Lower lobe of right lung (tissue), 2 donors: ENCODE results near the gene TIAM1. TPM values are rescaled to one million over a fixed set of nuclear protein-coding genes. Genes with fewer than 3 reads are reported as not detected.
"Not testable (repeated sequence)": the region's sequence is repeated elsewhere in the genome, so short reads cannot be mapped to it uniquely, and the experiment has no call there.

ENCODE experiments used
- ATAC-seq, 2 donors: fragments of 200-7000 bp; cut with Tn5 transposase; one replicate each; pipeline ENCODE4 v1.9.1; 2020 to 2022; ENCODE audit warnings: mild to moderate bottlenecking in 2 of 2, moderate library complexity in 2 of 2
- DNase-seq: peaks from one replicate; pipeline ENCODE4 v3.0.0-alpha.2; 2020
- H3K27ac ChIP-seq: fragments of 200-600 bp; one replicate; pipeline ENCODE4 v1.8.0; 2022
- H3K27me3 ChIP-seq: fragments of 200-600 bp; one replicate; pipeline ENCODE4 v1.8.0; 2022; ENCODE audit warnings: low read depth
- H3K36me3 ChIP-seq: fragments of 200-600 bp; one replicate; pipeline ENCODE4 v1.8.0; 2022; ENCODE audit warnings: mild to moderate bottlenecking
- H3K4me1 ChIP-seq: fragments of 200-600 bp; one replicate; pipeline ENCODE4 v1.8.0; 2022
- H3K4me3 ChIP-seq: fragments of 200-600 bp; one replicate; pipeline ENCODE4 v1.8.0; 2022; ENCODE audit warnings: mild to moderate bottlenecking
- H3K9me3 ChIP-seq: fragments of 200-600 bp; one replicate; pipeline ENCODE4 v1.8.0; 2022
- CTCF ChIP-seq: fragments of 200-600 bp; IDR thresholded peaks from one replicate; pipeline ENCODE4 v1.8.0; 2022; ENCODE audit warnings: antibody characterized with exemption, mild to moderate bottlenecking
- intact Hi-C: fragments of 100-400 bp; cut with DNase I; formaldehyde crosslinking; loops from one replicate; pipeline ENCODE4 v1.11.0; 2022
- total RNA-seq: library from RNA; stranded (reverse); fragmentation: NEBNext Ultra II Directional; extraction: Animal tissue kit (Norgen Biotek cat#: 25700); gene quantifications from one replicate; pipeline ENCODE4 v1.2.1, GENCODE V29; 2021
- donor health status: DM: no; HTN: yes; CAD: no; lungs with severe emphysema.

The TIAM1 gene
- total RNA-seq, 1 donor from 2014 or later, result 45.5 TPM

- H3K4me3 ChIP-seq, result no peak overlapping the region
Measured at GRCh38 chr21:31235671-31236450, 108.2 kb downstream of the TIAM1 start.

GRCh38 chr21:31234936-31235335 lies 109.1 kb downstream of the TIAM1 start:
- no peaks in the 10 kb centered on the region for H3K4me1 ChIP-seq
- ATAC-seq, result no peak
- no peak for DNase-seq
- H3K9me3 ChIP-seq, result no peaks in the 10 kb centered on the region
- H3K4me3 ChIP-seq, result no peak overlapping the region
- no peaks in the 10 kb centered on the region for H3K27me3 ChIP-seq
- TF ChIP-seq CTCF, result no peak
- intact Hi-C loops, result no loop called here
- no peak overlapping the region for H3K27ac ChIP-seq
- H3K36me3 ChIP-seq, result no peaks in the 10 kb centered on the region

More at GRCh38 chr21:31235671-31236450, 108.2 kb downstream of the TIAM1 start:
- ATAC-seq, result no peak
- DNase-seq, result no peak
- Histone ChIP-seq H3K27ac (no peak overlapping the region), H3K36me3 (no peaks in the 10 kb centered on the region), H3K9me3 (no peaks in the 10 kb centered on the region), H3K4me1 (no peaks in the 10 kb centered on the region), H3K27me3 (no peaks in the 10 kb centered on the region)
- intact Hi-C loops, result no loop called here
- TF ChIP-seq CTCF, result no peak

- no peak for TF ChIP-seq CTCF
- no peak for DNase-seq
Measured at GRCh38 chr21:31233711-31234110, 110.3 kb downstream of the TIAM1 start.

GRCh38 chr21:31232344-31232743 lies 111.7 kb downstream of the TIAM1 start:
- Histone ChIP-seq H3K27me3 (no peaks in the 10 kb centered on the region), H3K27ac (no peak overlapping the region), H3K4me1 (no peaks in the 10 kb centered on the region), H3K9me3 (no peaks in the 10 kb centered on the region), H3K36me3 (no peaks in the 10 kb centered on the region), H3K4me3 (no peak overlapping the region)
- intact Hi-C loops, result no loop called here
- ATAC-seq, result no peak
- TF ChIP-seq CTCF, result no peak
- DNase-seq, result no peak

More at GRCh38 chr21:31233711-31234110, 110.3 kb downstream of the TIAM1 start:
- intact Hi-C loops, result no loop called here
- H3K27ac ChIP-seq, result no peak overlapping the region
- H3K4me3 ChIP-seq, result no peak overlapping the region
- no peaks in the 10 kb centered on the region for H3K27me3 ChIP-seq
- no peaks in the 10 kb centered on the region for H3K36me3 ChIP-seq
- H3K4me1 ChIP-seq, result no peaks in the 10 kb centered on the region
- H3K9me3 ChIP-seq, result no peaks in the 10 kb centered on the region
- no peak for ATAC-seq

GRCh38 chr21:31230937-31231336 lies 113.1 kb downstream of the TIAM1 start:
- H3K27ac ChIP-seq, result no peak overlapping the region
- ATAC-seq, result no peak
- no peak for TF ChIP-seq CTCF
- no peaks in the 10 kb centered on the region for H3K4me1 ChIP-seq
- intact Hi-C loops, result no loop called here
- no peak overlapping the region for H3K4me3 ChIP-seq
- DNase-seq, result no peak
- H3K9me3 ChIP-seq, result no peaks in the 10 kb centered on the region
- no peaks in the 10 kb centered on the region for H3K36me3 ChIP-seq
- no peaks in the 10 kb centered on the region for H3K27me3 ChIP-seq

GRCh38 chr21:31228723-31229122 lies 115.3 kb downstream of the TIAM1 start:
- H3K27ac ChIP-seq, H3K4me3 ChIP-seq, H3K36me3 ChIP-seq, ATAC-seq, H3K4me1 ChIP-seq, H3K27me3 ChIP-seq, H3K9me3 ChIP-seq, DNase-seq, intact Hi-C loops: not testable (repeated sequence)
